HG03025 (cell line): ENCODE results near the gene GATA2.

Source experiments
- ATAC-seq: cut with Tn5 transposase; IDR thresholded peaks from one replicate; pipeline ENCODE4 v1.9.1; 2021; ENCODE audit warnings: mild to moderate bottlenecking, moderate library complexity; ENCODE audit not compliant: unreplicated experiment, low FRiP score

Gene GATA2

DNA sequence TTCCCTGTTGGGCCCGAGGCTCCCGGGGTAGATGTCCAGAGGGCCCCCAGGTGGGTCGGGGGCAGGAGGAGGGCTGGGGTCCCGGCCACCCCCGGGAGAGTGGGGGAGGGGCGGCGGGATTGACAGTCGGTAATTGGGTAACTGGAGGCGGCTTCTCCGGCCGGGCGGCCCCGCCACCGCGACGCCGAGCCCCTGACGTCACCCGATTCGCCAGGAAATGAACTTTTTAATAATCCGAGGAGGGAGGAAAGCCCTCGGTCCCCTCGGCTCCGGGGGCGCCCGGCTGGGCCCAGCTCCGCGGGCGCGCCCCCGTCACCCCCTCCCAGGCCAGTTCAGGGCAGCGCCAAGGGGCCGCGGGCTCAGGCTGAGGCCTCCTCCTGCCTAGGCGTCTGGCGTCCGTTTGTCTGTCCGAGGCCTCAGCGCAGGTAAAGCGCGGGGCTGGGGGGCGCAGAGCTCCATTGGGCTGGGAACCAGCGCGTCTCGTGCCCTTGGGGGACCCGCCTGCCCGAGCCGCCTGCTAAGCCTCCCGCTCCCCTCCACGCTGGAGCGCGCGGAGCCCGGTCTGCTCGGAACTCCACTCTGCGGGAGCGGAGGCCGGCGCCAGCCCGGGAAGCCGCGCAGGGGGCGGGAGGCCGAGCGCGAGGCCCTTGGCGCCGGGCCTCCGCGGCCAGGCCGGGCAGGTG lies 3.9 kb downstream of the GATA2 start:
- no peak for ATAC-seq

- ATAC-seq, result no peak
These were observed 4.4 kb downstream of the GATA2 start for GRCh38 chr3:128488636-128488990.

GRCh38 chr3:128487813-128488635 lies 5.0 kb downstream of the GATA2 start:
- ATAC-seq, result no peak

GRCh38 chr3:128487538-128487812 lies 5.5 kb downstream of the GATA2 start:
- no peak for ATAC-seq

GRCh38 chr3:128486681-128487537 lies 6.1 kb downstream of the GATA2 start:
- ATAC-seq, result no peak

DNA sequence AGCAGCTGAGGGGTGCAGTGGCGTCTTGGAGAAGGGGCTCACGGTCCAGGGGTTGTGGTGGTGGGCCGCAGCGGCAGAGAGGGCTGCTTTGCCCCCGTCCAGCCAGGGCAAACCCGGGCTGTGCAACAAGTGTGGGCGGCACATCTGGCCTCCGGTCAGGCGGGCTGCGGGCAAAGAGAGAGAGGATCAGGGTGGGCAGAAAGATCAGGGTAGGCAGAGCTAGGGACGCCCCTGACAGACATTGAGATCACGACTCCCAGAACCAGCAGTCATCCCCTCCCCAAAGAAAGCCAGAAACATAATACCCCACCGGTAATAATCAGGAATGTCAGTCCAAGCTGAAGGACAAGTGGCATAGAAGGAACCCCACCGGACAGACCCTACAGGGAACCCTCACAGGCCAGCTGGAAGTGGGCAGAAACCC lies 6.8 kb downstream of the GATA2 start:
- no peak for ATAC-seq

DNA sequence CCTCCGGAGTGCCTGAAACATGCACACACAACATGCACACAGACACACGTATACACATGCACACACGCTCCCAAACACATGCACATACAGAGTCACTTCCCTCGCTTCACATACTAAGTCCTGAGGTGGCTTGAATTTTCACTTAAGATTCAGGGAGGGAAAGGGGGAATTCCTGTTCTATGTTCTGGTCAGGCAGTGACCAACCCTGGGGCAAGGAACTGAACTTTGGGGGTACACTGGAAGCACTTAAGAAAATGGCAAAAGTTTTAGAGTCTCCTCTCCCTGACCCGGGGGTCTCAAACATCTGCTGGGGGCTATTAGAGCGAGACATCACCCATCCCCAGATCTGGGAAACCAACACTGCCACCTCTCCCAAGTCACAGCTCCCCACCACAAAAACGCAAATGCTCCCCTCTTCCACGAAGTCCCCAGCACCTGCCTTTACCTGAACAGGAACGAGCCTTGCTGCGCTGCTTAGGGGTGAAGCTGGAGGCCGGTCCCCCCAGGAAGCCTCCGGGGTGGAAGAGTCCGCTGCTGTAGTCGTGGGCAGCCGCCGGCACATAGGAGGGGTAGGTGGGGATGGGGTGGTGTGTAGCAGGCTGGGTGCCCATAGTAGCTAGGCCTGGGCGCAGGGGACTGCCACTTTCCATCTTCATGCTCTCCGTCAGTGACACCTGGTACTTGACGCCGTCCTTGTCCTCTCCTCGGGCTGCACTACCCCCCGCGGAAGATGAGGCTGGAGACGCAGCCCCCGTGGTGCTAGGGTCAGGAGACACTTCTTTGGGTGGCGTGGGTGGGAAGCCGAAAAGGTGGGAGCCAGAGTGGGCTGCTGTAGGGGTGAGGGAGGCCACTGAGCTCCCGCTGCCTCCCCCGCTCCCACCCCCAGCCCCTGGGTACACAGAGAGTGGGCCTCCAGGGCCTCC lies 7.5 kb downstream of the GATA2 start:
- no peak for ATAC-seq

GRCh38 chr3:128484404-128485281 lies 8.4 kb downstream of the GATA2 start:
- ATAC-seq, result no peak

- no peak for ATAC-seq
These were observed 9.2 kb downstream of the GATA2 start for GRCh38 chr3:128483657-128484403.

GRCh38 chr3:128482666-128483656 lies 10.0 kb downstream of the GATA2 start:
- ATAC-seq, result no peak

GRCh38 chr3:128482175-128482574 lies 10.8 kb downstream of the GATA2 start:
- no peak for ATAC-seq

- ATAC-seq, result no peak
These were observed 11.5 kb downstream of the GATA2 start for GRCh38 chr3:128481438-128481942.

DNA sequence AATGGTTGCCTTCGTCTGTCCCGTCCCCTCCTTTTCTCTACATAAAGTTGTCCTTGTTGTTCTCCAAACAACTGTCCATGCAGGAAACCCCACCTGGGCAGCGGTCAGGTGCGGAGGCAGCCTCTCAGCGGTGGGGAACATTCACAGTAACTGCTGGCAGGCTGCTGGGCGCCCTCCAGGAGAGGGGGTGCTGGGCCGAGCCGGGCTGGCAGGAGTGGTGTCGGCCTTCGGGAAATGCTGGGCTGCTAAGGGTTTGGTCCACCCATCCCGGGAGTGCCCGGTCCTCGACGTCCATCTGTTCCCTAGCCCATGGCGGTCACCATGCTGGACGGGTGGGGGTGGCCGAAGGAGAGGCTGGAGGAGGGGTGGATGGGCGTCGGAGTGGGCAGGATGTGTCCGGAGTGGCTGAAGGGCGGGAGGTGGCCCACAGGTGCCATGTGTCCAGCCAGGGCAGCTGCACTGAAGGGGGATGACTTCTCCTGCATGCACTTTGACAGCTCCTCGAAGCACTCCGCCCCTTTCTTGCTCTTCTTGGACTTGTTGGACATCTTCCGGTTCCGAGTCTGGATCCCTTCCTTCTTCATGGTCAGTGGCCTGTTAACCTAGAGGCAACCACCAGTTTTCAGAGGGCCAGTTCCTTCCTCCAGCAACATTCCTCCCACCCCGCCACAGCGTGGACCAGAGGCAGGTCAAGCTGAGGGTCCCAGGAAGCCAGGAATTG lies 12.1 kb downstream of the GATA2 start:
- ATAC-seq, result no peak

- no peak for ATAC-seq
These were observed 12.7 kb downstream of the GATA2 start for GRCh38 chr3:128480278-128480677.

GRCh38 chr3:128479558-128480086 lies 13.4 kb downstream of the GATA2 start:
- no peak for ATAC-seq
